IMR-90 (cell line): Measurements from ENCODE around the gene FAM20C. TPM values are rescaled to one million over a fixed set of nuclear protein-coding genes. Genes with fewer than 3 reads are reported as not detected.
A peak's percentile ranks its signal among the peaks of the same experiment; 100 is the strongest.

Experiments
- ATAC-seq: fragments of 200-7000 bp; cut with Tn5 transposase; 2 replicates; pipeline ENCODE4 v1.9.1; 2020; ENCODE audit warnings: low read depth, mild to moderate bottlenecking, moderate library complexity
- BruUV-seq: library from RNA; stranded (reverse); fragments of 400-500 nt; replicated peaks from 2 replicates; lab custom pipeline; 2021; lab: Mats Ljungman, UMichigan
- CTCF ChIA-PET: fragments of 300-600 bp; formaldehyde crosslinking; extraction: SDS; loops from one replicate; lab custom pipeline; 2021; ENCODE audit warnings: antibody characterized with exemption; lab: Yijun Ruan, JAX
- POLR2A ChIA-PET: fragments of 300-600 bp; sonication (Branson Sonifier 250); formaldehyde crosslinking; loops from one replicate; lab custom pipeline; 2022; ENCODE audit warnings: antibody characterized with exemption; ENCODE audit not compliant: unreplicated experiment; lab: Charles Lee
- DNase-seq: peaks from one replicate; pipeline ENCODE4 v3.0.0; 2013
- H2AFZ ChIP-seq: replicated peaks from 2 replicates; pipeline ENCODE3; 2013; ENCODE audit warnings: low read length, mild to moderate bottlenecking; ENCODE audit not compliant: poor library complexity
- H2AK5ac ChIP-seq: 2 replicates; pipeline ENCODE4 v1.6.1; 2013; ENCODE audit warnings: low read depth, low read length, inconsistent platforms
- H2AK9ac ChIP-seq: replicated peaks from 2 replicates; pipeline ENCODE3; 2013; ENCODE audit warnings: mild to moderate bottlenecking, low read depth, low read length, moderate library complexity; ENCODE audit not compliant: poor library complexity
- H2BK120ac ChIP-seq: 2 replicates; pipeline ENCODE4 v1.6.1; 2013; ENCODE audit warnings: low read depth, low read length, inconsistent platforms
- H2BK15ac ChIP-seq: 3 replicates; pipeline ENCODE4 v1.6.1; 2013; ENCODE audit warnings: low read depth, low read length, inconsistent platforms
- H2BK20ac ChIP-seq: 2 replicates; pipeline ENCODE4 v1.6.1; 2013; ENCODE audit warnings: low read depth, mild to moderate bottlenecking, inconsistent platforms, low read length, moderate library complexity
- H2BK5ac ChIP-seq: 2 replicates; pipeline ENCODE4 v1.6.1; 2013; ENCODE audit warnings: mild to moderate bottlenecking, low read depth, low read length, inconsistent platforms; ENCODE audit not compliant: poor library complexity, severe bottlenecking
- H3K14ac ChIP-seq: replicated peaks from 2 replicates; pipeline ENCODE4 v1.6.1; 2013; ENCODE audit warnings: low read depth, low read length, inconsistent platforms
- H3K18ac ChIP-seq: 2 replicates; pipeline ENCODE4 v1.6.1; 2013; ENCODE audit warnings: low read depth, low read length, control low read depth
- H3K23ac ChIP-seq: 2 replicates; pipeline ENCODE4 v1.6.1; 2013; ENCODE audit warnings: low read depth, low read length, inconsistent platforms
- H3K27ac ChIP-seq: 2 replicates; pipeline ENCODE4 v1.5.1; 2013; ENCODE audit warnings: mild to moderate bottlenecking, control low read depth, low read length; ENCODE audit not compliant: insufficient read depth
- H3K27me3 ChIP-seq: 2 replicates; pipeline ENCODE4 v1.6.1; 2013; ENCODE audit warnings: low read length; ENCODE audit not compliant: control insufficient read depth, insufficient read depth
- H3K36me3 ChIP-seq: 2 replicates; pipeline ENCODE4 v1.6.1; 2013; ENCODE audit warnings: low read length, mixed read lengths; ENCODE audit not compliant: control insufficient read depth, insufficient read depth
- H3K4ac ChIP-seq: 2 replicates; pipeline ENCODE4 v1.6.1; 2013; ENCODE audit warnings: low read depth, low read length, inconsistent platforms
- H3K4me1 ChIP-seq: 2 replicates; pipeline ENCODE4 v1.6.1; 2013; ENCODE audit warnings: low read length, mixed read lengths; ENCODE audit not compliant: control insufficient read depth, insufficient read depth
- H3K4me2 ChIP-seq: 2 replicates; pipeline ENCODE4 v1.6.1; 2013; ENCODE audit warnings: low read depth, mild to moderate bottlenecking, control low read depth, low read length, moderate library complexity
- H3K4me3 ChIP-seq: 2 replicates; pipeline ENCODE4 v1.5.1; 2013; ENCODE audit warnings: low read depth, mild to moderate bottlenecking, control low read depth, low read length, moderate library complexity; ENCODE audit not compliant: insufficient read depth
- H3K56ac ChIP-seq: 2 replicates; pipeline ENCODE4 v1.6.1; 2013; ENCODE audit warnings: low read length, inconsistent platforms; ENCODE audit not compliant: insufficient read depth; ENCODE audit errors: extremely low read depth
- H3K79me1 ChIP-seq, 2 experiments: 2 replicates each; pipeline ENCODE4 v1.6.1; 2013; ENCODE audit warnings: low read length in 2 of 2, inconsistent platforms in 1 of 2, low read depth in 1 of 2
- H3K9ac ChIP-seq: 2 replicates; pipeline ENCODE4 v1.6.1; 2013; ENCODE audit warnings: low read depth, low read length, control low read depth
- H3K9me1 ChIP-seq: 2 replicates; pipeline ENCODE4 v1.6.1; 2013; ENCODE audit warnings: low read length, inconsistent platforms; ENCODE audit not compliant: insufficient read depth
- H3K9me3 ChIP-seq: 2 replicates; pipeline ENCODE4 v1.6.1; 2013; ENCODE audit warnings: low read length; ENCODE audit not compliant: control insufficient read depth, insufficient read depth
- H4K20me1 ChIP-seq: 2 replicates; pipeline ENCODE4 v1.6.1; 2013; ENCODE audit warnings: low read length, inconsistent platforms; ENCODE audit not compliant: insufficient read depth
- H4K5ac ChIP-seq: 2 replicates; pipeline ENCODE4 v1.6.1; 2013; ENCODE audit warnings: mild to moderate bottlenecking, low read depth, low read length, control low read depth
- H4K8ac ChIP-seq, 2 experiments: 2 replicates each; pipeline ENCODE4 v1.6.1; 2013; ENCODE audit warnings: low read depth in 2 of 2, low read length in 2 of 2, control low read depth in 1 of 2, inconsistent platforms in 1 of 2
- H4K91ac ChIP-seq: 2 replicates; pipeline ENCODE4 v1.6.1; 2013; ENCODE audit warnings: low read depth, low read length, inconsistent platforms; ENCODE audit not compliant: insufficient read depth
- FOS ChIP-seq: fragments of 150-350 bp; IDR thresholded peaks from 2 replicates; pipeline ENCODE4 v1.6.1; 2016; ENCODE audit warnings: low read depth, low read length
- MAFK ChIP-seq: IDR thresholded peaks from 2 replicates; pipeline ENCODE4 v1.6.1; 2012; ENCODE audit warnings: low read depth, low read length, improper control_type of control experiment
- MAZ ChIP-seq: IDR thresholded peaks from 2 replicates; pipeline ENCODE4 v1.6.1; 2012; ENCODE audit warnings: low read depth, mild to moderate bottlenecking, low read length, improper control_type of control experiment, moderate library complexity, borderline replicate concordance
- MXI1 ChIP-seq: IDR thresholded peaks from 2 replicates; pipeline ENCODE4 v1.6.1; 2012; ENCODE audit warnings: low read depth, mild to moderate bottlenecking, low read length, moderate library complexity, borderline replicate concordance
- RFX5 ChIP-seq: IDR thresholded peaks from 2 replicates; pipeline ENCODE4 v1.8.0; 2012; ENCODE audit warnings: low read depth, mild to moderate bottlenecking, low read length, moderate library complexity
- SMC3 ChIP-seq: fragments of 150-350 bp; IDR thresholded peaks from 2 replicates; pipeline ENCODE4 v1.6.1; 2016; ENCODE audit warnings: low read depth, mild to moderate bottlenecking, antibody characterized with exemption, low read length, moderate library complexity
- WGBS, 2 experiments: methylation state at CpG; one replicate each; pipeline versions ENCODE4 v1.1.5 to v1.1.7; 2013; ENCODE audit warnings: missing lambda C conversion rate in 2 of 2; ENCODE audit not compliant: insufficient read length in 1 of 2; ENCODE audit errors: extremely low coverage in 2 of 2; 5-methylcytosine and 5-hydroxymethylcytosine counted together
- dilution Hi-C: fragments of 300-500 bp; cut with HindIII; formaldehyde crosslinking; loops from one replicate; pipeline ENCODE4 v1.14.3; 2018; ENCODE audit warnings: low sequenced_read_pairs; ENCODE audit not compliant: unreplicated experiment
- in situ Hi-C: fragments of 300-500 bp; cut with MboI; formaldehyde crosslinking; loops from 3 replicates; pipeline ENCODE4 v1.14.3; 2019; ENCODE audit warnings: low sequenced_read_pairs, inconsistent platforms, mixed read lengths
- intact Hi-C: fragments of 100-400 bp; cut with micrococcal nuclease; formaldehyde crosslinking; loops from 2 replicates; pipeline ENCODE4 v1.10.0; 2022
- polyA plus RNA-seq, 3 experiments: library from polyadenylated mRNA; depleted of rRNA; stranded (reverse); fragments of >200 nt; gene quantifications; 2 replicates each; pipeline ENCODE4 v1.2.3, GENCODE V29; 2012; ENCODE audit warnings: low replicate concordance in 1 of 3
- total RNA-seq: library from RNA; depleted of rRNA; stranded (reverse); fragments of >200 nt; gene quantifications from 2 replicates; pipeline ENCODE4 v1.2.3, GENCODE V29; 2012

Gene FAM20C
- total and polyA plus RNA-seq, 2 of the 4 experiments (the other 2 are of a cell fraction), result 7.7 to 36.6 TPM

DNA sequence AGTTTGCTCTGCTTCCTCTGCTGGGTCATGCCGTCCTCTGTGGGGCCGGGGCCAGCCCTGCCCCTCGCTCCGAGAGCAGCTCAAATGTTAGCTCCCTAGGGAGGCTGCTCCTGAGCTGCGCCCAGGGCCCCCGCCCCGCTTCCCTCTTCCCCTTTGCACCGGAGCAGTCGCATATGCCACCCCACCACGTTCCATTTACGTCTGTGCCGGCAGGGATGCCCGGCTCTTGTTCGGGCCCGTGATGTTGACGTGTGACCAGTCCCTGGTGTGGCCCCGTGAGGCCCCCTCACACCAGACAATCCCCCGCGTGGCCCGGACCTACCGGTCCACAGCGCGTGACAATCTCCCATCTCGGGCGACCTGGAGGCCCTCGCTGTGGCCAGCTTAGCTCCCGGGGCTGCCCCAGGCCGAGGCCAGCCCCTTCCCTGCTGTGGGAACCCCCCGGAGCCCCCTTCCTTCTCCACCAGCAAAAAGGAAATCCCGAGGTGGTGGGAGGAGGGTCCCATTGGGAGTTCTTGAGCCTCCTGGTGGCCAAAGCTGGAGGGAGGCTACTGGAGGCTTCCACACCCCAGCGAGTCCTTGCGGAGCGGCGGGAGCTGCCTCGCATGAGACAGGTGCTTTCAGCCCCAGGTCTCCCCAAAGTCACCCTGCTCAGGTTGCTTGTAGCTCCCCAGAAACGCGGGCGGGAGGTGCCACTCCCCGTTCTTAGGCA lies 15.2 kb downstream of the FAM20C start (continued):
- no peak for TF ChIP-seq MAFK

DNA sequence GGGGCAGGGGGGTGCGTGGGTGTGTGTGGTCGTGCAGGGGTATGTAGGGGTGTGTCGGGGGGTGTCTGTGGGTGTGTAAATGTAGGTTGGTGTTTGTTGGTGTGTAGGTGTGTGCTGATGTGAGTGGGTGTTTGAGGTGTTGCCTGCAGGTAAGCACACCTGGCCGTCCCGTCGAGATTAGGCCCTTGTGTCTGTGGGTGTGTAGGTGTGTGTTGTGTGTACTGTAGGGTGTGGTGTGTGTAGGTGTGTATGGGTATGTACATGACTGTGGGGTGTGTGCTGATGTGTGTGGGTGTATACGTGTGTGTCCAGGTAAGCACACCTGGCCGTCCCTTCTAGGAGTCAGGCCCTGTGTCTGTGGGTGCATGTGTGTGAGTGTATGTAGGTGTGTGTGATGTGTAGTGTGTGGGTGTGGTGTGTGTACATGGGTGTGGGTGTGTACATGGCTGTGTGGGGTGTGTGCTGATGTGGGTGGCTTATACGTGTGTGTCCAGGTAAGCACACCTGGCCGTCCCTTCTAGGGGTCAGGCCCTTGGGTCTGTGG lies 15.8 kb downstream of the FAM20C start:
- Histone ChIP-seq H4K20me1 (peaks cover 63% of the 10 kb centered on the region), H3K4me2 (no peak overlapping the region), H3K4me1 (no peaks in the 10 kb centered on the region), H2AK9ac (no peak overlapping the region), H3K79me1 (peaks cover 20 to 69% of the 10 kb centered on the region in 2 experiments), H2AK5ac (peak overlapping the region; percentile 7; the same call in 1 of the 2 replicates), H2BK120ac (no peak overlapping the region), H3K4me3 (no peak overlapping the region), H3K23ac (no peak overlapping the region), H3K27me3 (no peaks in the 10 kb centered on the region), H3K4ac (no peak overlapping the region; the same call in 1 of the 2 replicates), H3K9ac (no peak overlapping the region), H2BK15ac (no peak overlapping the region), H4K8ac (no peak overlapping the region; a peak in 1 of 4 replicates), H4K5ac (no peak overlapping the region), H3K56ac (no peak overlapping the region), H4K91ac (no peak overlapping the region), H2AFZ (peak overlapping the region; percentile 48), H3K18ac (no peak overlapping the region), H2BK20ac (no peak overlapping the region), H3K9me3 (no peaks in the 10 kb centered on the region), H3K9me1 (peaks cover 11% of the 10 kb centered on the region), H3K36me3 (peaks cover 80% of the 10 kb centered on the region), H3K27ac (no peak overlapping the region), H2BK5ac (no peak overlapping the region), H3K14ac (no peak overlapping the region)
- no peak for TF ChIP-seq SMC3
- no peak for TF ChIP-seq FOS
- TF ChIP-seq MXI1, result no peak
- no peak for TF ChIP-seq MAZ
- TF ChIP-seq RFX5, result no peak
- no peak for TF ChIP-seq MAFK
- no peak for ATAC-seq
- ChIA-PET POLR2A (interaction anchor here (0.5 kb wide), 1 partner anchor 16 kb away, joined by 6 read pairs; no protein-coding TSS in a partner anchor), CTCF (interaction anchor here (1.1 kb wide), 1 partner anchor 144 kb away, joined by 3 read pairs; no protein-coding TSS in a partner anchor)
- intact Hi-C loops (no loop called here), dilution Hi-C loops (no loop called here), in situ Hi-C loops (no loop called here)
- WGBS, 2 experiments, result 86% methylated on average over 5 of the region's 10 CpGs; no CpG with 5 or more reads in 1 of the 2 experiments
- BruUV-seq, result no TSS peak
- no peak for DNase-seq
